Measurements from ENCODE around the gene KIF1A.

Gene KIF1A

DNA sequence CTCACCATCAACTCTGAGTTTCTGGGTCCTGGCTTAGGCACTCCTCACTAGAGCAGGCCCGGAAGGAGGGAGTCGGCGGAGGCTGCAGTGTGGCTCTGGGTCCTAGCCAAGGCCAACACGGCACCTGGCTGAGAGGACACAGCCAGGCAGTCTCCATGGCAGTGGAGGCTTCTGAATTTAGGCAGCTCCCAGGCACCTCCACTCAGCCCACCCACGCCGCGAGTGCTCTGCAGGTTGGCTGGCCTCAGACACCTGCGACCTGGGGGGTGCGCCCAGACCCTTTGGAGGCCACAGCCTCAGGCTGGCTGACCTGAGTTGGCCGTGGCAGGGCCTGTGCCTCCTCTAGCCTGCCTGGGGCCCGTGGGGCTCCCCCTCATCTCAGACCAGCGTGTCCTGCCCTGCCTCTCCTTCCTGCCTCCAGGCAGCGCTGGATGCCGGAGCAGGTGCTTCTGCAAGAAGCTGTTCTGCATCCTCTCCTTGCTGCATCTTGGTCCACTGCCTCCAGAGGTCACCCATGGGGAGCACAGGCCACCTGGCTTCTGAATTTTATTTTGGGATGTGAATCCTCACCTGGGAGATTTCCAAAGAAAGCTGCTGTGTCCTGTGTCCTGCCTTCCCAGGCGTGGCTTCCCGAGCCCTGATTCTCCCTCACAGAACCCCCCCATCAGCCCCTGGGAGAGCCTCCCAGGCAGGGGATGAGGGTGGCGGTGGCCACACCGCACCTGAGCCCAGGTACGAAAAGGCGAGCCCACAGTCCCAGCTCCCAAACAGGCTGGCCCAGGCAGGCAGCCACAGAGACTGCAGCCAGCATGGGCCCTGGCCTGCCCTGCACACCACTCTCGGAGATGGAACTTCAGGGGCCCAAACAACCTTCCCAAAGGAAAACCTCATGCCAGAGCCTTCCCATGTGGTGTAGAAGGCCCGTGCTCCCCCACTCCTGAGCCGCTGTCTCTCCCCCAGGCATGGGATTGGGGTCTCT lies 105.0 kb downstream of the KIF1A start:
- H3K27ac Mint-ChIP-seq = no peak overlapping the region
- H3K9me3 Mint-ChIP-seq = no peaks in the 10 kb centered on the region

DNA sequence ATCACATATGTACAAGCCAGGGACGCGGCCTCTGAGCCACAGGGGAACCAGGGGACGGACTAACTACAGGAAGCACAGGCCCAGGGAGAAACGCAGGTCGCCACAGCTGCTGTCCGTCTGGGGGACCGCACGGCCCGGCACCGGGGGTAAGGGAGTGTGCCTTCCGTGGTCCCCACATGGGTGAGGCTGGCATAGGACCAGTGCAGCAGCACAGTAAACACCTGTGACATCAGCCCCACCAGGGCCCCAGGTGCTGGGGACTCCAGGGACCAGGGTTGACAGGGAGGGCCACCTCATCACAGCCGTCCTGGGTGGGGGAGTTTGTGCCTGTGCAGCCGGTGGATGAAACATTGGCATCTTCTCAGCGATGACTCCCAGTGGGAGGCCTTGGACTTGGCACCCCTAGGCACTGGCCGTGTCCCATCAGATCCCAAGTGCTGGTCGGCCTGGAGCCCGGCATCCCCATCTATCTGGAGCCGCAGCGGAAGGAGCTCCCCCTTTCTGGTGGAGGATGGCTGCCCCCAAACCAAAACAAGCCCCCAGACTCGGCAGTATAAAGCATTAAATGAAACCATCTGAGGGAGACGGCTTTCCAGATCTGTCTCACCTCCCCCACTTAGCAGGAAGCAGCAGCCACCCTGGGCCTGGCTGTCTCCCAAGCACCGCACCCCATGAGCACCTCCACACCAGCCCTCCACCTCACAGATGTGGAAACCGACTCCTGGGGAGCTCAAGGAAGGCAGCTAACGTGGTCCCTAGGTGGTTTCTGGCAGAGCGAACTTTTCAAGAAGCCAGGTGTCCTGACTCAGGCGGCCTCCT lies 105.9 kb downstream of the KIF1A start:
- ATAC-seq (peak; percentile 17), DNase-seq (no peak)
- no peaks in the 10 kb centered on the region for H3K9me3 Mint-ChIP-seq
- H3K4me1 Mint-ChIP-seq = no peaks in the 10 kb centered on the region
- peak overlapping the region in 1 of 2 donors; percentile 79 for H3K27ac Mint-ChIP-seq
- H3K27me3 Mint-ChIP-seq = no peaks in the 10 kb centered on the region
- H3K4me3 Mint-ChIP-seq = no peak overlapping the region

More for the DNA sequence above, 105.0 kb downstream of the KIF1A start:
- ATAC-seq (no peak), DNase-seq (no peak)
- Mint-ChIP-seq H3K4me3 (no peak overlapping the region), H3K27me3 (no peaks in the 10 kb centered on the region), H3K4me1 (no peaks in the 10 kb centered on the region)

- H3K4me1 Mint-ChIP-seq = no peaks in the 10 kb centered on the region
- H3K4me3 Mint-ChIP-seq = no peak overlapping the region
- H3K9me3 Mint-ChIP-seq = no peaks in the 10 kb centered on the region
- ATAC-seq (peak; percentile 28), DNase-seq (no peak)
- H3K27ac Mint-ChIP-seq = peak overlapping the region in 1 of 2 donors; percentile 79
- H3K27me3 Mint-ChIP-seq = peaks cover 4% of the 10 kb centered on the region
These were observed 106.7 kb downstream of the KIF1A start for GRCh38 chr2:240713071-240713927.

DNA sequence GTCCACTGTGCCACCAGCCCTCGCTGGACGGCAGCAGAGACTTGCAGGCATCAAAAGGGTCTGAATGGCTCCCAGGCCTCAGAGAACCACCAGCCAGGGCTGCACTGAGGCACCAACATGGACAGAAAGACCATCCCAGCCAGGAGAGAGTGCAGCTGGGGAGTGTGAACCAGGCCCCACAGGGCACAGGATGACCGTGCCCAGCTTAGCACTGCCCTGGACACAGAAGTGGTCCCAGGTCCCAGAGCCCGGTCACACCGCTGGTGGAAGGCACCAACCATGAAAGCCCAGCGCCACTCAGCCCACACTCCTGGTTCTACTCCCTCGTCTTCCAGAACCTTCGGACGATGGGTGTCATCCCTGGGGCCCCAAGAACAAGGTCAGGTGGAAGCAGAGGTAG lies 107.9 kb downstream of the KIF1A start:
- Mint-ChIP-seq H3K27ac (no peak overlapping the region), H3K4me3 (no peak overlapping the region), H3K9me3 (no peaks in the 10 kb centered on the region), H3K4me1 (no peaks in the 10 kb centered on the region), H3K27me3 (peaks cover 15% of the 10 kb centered on the region)
- no peak for ATAC-seq
- DNase-seq = no peak

- H3K9me3 Mint-ChIP-seq = no peaks in the 10 kb centered on the region
- ATAC-seq (no peak), DNase-seq (no peak)
- H3K4me3 Mint-ChIP-seq = no peak overlapping the region
- no peaks in the 10 kb centered on the region for H3K4me1 Mint-ChIP-seq
- H3K27ac Mint-ChIP-seq = no peak overlapping the region
- H3K27me3 Mint-ChIP-seq = peaks cover 16% of the 10 kb centered on the region
These were observed 108.3 kb downstream of the KIF1A start for GRCh38 chr2:240711701-240712100.

GRCh38 chr2:240711296-240711695 lies 108.7 kb downstream of the KIF1A start:
- Mint-ChIP-seq H3K4me1 (no peaks in the 10 kb centered on the region), H3K27me3 (peaks cover 17% of the 10 kb centered on the region), H3K4me3 (no peak overlapping the region), H3K9me3 (no peaks in the 10 kb centered on the region), H3K27ac (peak overlapping the region in 1 of 2 donors; percentile 4)
- no peak for DNase-seq
- no peak for ATAC-seq

DNA sequence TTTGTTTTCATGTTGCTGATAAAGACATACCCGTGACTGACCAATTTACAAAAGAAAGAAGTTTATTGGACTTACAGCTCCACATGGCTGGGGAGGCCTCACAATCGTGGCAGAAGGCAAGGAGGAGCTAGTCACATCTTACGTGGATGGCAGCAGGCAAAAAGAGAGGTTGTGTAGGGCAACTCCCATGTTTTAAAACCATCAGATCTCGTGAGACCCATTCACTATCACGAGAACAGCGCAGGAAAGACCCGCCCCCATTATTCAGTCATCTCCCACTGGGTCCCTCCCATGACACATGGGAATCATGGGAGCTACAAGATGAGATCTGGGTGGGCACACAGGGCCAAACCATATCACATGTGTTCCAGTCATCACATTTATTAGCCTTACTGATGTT lies 111.6 kb downstream of the KIF1A start:
- Mint-ChIP-seq H3K27ac (no peak overlapping the region), H3K4me1 (peaks cover 17% of the 10 kb centered on the region), H3K27me3 (peaks cover 44% of the 10 kb centered on the region), H3K4me3 (no peak overlapping the region), H3K9me3 (no peaks in the 10 kb centered on the region)
- DNase-seq (no peak), ATAC-seq (no peak)

GRCh38 chr2:240707821-240708220 lies 112.2 kb downstream of the KIF1A start:
- H3K27ac Mint-ChIP-seq = no peak overlapping the region
- H3K4me3 Mint-ChIP-seq = no peak overlapping the region
- no peak for DNase-seq
- H3K9me3 Mint-ChIP-seq = no peaks in the 10 kb centered on the region
- ATAC-seq = no peak
- peaks cover 50% of the 10 kb centered on the region for H3K27me3 Mint-ChIP-seq
- peaks cover 17% of the 10 kb centered on the region for H3K4me1 Mint-ChIP-seq

GRCh38 chr2:240707043-240707756 lies 112.8 kb downstream of the KIF1A start:
- H3K4me1 Mint-ChIP-seq = peaks cover 17% of the 10 kb centered on the region
- H3K27ac Mint-ChIP-seq = no peak overlapping the region
- no peak overlapping the region for H3K4me3 Mint-ChIP-seq
- H3K27me3 Mint-ChIP-seq = peaks cover 56% of the 10 kb centered on the region
- ATAC-seq = no peak
- H3K9me3 Mint-ChIP-seq = no peaks in the 10 kb centered on the region
- no peak for DNase-seq

DNA sequence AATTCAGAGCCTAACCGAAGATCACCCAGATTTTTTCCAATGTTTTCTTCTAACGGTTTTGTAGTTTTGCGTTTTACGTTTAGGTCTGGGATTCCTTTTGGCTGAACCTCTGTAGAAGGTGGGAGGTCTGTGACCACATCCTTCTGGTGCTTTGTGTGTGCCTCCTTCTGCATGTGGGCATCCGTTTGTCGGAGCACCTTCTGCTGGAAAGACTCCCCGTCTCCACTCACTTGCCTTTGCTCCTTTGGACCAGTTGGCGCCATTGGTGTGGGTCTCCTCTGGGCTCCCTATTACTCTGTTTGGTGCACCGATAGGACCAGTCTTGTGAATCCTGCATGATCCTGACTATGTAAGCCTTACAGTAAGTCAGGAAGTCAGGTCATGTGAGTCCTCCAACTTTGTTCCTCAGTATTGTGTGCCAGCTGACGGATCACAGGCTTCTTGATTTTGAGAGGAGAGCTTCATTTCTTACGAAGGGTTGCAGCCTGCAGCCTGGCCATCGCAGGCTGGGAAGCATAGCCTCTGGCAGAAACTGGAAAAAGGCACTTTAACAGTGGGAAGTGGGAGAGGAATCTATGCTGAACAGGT lies 114.7 kb downstream of the KIF1A start:
- ATAC-seq (peak; percentile 41), DNase-seq (no peak)
- H3K27ac Mint-ChIP-seq = no peak overlapping the region
- no peaks in the 10 kb centered on the region for H3K9me3 Mint-ChIP-seq
- H3K4me1 Mint-ChIP-seq = peaks cover 17% of the 10 kb centered on the region
- H3K27me3 Mint-ChIP-seq = peaks cover 57% of the 10 kb centered on the region
- H3K4me3 Mint-ChIP-seq = peak overlapping the region in 1 of 2 donors; percentile 68

GRCh38 chr2:240704651-240705050 lies 115.4 kb downstream of the KIF1A start:
- ATAC-seq (peak; percentile 47), DNase-seq (peak in 1 of 2 donors; percentile 27)
- peaks cover 57% of the 10 kb centered on the region for H3K27me3 Mint-ChIP-seq
- peaks cover 17% of the 10 kb centered on the region for H3K4me1 Mint-ChIP-seq
- H3K27ac Mint-ChIP-seq = peak overlapping the region; percentile 30 to 42
- no peaks in the 10 kb centered on the region for H3K9me3 Mint-ChIP-seq
- H3K4me3 Mint-ChIP-seq = peak overlapping the region; percentile 67 to 68

DNA sequence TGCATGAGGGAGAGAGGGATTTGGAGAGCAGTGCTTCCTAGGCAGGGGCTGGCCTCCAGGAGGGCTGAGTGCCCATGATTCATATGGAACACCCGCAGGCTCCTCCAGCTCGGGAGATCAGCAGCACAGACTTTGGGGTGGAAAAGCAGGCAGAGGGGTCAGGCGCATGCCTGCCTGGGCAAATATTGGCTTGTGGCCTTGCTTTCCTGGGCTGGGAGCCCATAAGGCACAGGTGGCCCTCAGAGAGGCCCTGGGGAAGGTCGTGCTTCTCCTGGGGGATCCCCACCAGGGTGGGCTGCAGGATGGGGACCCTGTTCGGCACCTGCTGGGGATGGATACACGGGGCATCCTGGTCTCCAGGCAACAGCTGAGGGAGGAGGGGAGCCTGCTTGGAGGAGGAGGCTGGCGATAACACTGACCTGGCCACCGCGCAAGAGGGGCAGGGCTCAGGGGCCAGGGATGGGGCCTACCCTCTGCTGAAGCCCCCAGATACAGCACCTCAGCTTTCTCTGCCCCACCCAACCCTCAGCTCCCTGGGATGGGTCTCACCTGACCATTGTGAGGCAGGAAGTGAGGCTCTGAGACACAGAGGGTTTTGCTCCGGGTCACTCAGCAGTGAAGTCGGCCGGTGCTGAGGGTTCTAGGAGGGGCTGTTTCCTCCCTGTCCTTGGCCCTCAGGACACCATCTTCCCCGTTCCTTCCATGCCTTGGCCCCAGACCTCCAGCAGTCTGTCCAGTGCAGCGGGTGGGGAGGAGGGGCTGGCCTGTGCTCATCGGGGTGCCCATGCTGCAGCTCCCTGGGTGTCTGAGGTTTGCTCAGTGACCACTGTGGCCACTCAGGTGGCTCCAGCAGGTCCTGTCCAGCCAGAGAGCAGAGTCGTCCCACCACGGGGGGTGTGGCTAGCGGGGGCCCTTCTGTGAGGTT lies 116.3 kb downstream of the KIF1A start:
- ATAC-seq (no peak), DNase-seq (no peak)
- Mint-ChIP-seq H3K27me3 (peaks cover 57% of the 10 kb centered on the region), H3K9me3 (no peaks in the 10 kb centered on the region), H3K4me3 (no peak overlapping the region), H3K4me1 (peaks cover 17% of the 10 kb centered on the region), H3K27ac (peak overlapping the region; percentile 19 to 84)

DNA sequence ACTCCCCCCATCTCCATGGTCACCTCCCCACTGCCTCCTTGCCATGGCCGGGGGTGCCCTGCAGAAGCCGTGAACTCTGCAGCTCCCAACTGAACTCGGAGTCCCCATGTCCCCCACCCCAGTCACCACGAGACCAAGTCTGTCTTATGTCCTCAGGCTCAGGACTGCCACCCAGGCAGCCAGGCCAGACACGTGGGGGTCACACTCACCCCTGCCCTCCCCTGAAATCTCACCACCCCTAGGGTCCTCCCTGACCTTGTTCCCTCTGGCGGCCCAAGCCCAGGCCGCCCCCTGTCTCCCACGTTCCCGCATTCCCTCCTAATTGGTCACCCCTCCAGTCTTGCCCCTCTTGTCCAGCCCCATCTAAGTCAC lies 117.4 kb downstream of the KIF1A start:
- no peak overlapping the region for H3K27ac Mint-ChIP-seq
- H3K27me3 Mint-ChIP-seq = peaks cover 48% of the 10 kb centered on the region
- ATAC-seq (no peak), DNase-seq (no peak)
- H3K4me3 Mint-ChIP-seq = no peak overlapping the region
- H3K9me3 Mint-ChIP-seq = no peaks in the 10 kb centered on the region
- peaks cover 17% of the 10 kb centered on the region for H3K4me1 Mint-ChIP-seq
